Fibroblast of lung (primary cell): ENCODE results near the gene OR52N1.

Source experiments
- CTCF ChIP-seq, 2 donors: IDR thresholded peaks in 1 of 2; conservative IDR thresholded peaks in 1 of 2; 1 replicate in 1 of 2; 2 replicates in 1 of 2; pipeline ENCODE4 v1.5.1; 2011 to 2012; ENCODE audit warnings: low read length in 2 of 2, control low read depth in 1 of 2, inconsistent platforms in 1 of 2, low read depth in 1 of 2, mild to moderate bottlenecking in 1 of 2
- EZH2 ChIP-seq: IDR thresholded peaks from 2 replicates; pipeline ENCODE4 v1.5.1; 2012; ENCODE audit warnings: low read length, control low read depth, mild to moderate bottlenecking; ENCODE audit errors: missing control alignments

DNA sequence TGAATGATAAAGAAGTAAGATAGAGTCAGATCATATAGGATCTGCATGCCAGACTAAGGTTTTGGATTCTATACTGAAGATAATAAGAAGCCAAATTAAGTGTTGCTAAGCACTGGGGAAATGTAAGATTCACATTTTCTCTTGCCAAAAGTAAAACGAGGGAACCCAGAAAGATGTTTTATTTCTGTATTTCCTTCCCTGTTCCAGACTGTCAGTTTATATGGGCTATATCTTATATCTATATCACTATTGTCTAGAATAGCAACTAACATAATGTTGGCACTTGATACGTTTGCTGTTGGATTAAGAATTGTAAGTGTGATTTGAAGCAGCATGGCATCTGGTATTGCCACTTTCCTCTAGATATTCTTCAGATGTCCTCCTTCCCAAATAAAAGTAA is 42.4 kb upstream of the OR52N1 start:
- TF ChIP-seq CTCF (conservative IDR thresholded peaks at IDR 0.05 in 1 of 2, IDR thresholded peaks at IDR 0.05 in 1 of 2; ENCODE audit: low read depth in 1 of 2, low read length in 2 of 2): no peak
- TF ChIP-seq EZH2: no peak
